HEK293 (cell line): ENCODE measurements around the gene TMEM51.

Experiments used
- CTCF ChIP-seq: fragments of 450-650 bp; formaldehyde crosslinking; IDR thresholded peaks from 2 replicates; pipeline ENCODE4 v1.5.1; 2016; ENCODE audit warnings: missing biosample characterization, missing genetic modification characterization
- KLF7 ChIP-seq: fragments of 450-650 bp; formaldehyde crosslinking; IDR thresholded peaks from 2 replicates; pipeline ENCODE4 v1.5.1; 2016; ENCODE audit warnings: missing biosample characterization, missing genetic modification characterization, borderline replicate concordance
- PRDM10 ChIP-seq: fragments of 450-650 bp; formaldehyde crosslinking; IDR thresholded peaks from 2 replicates; pipeline ENCODE4 v1.5.1; 2016; ENCODE audit warnings: missing biosample characterization, missing genetic modification characterization
- YY1 ChIP-seq: fragments of 450-650 bp; formaldehyde crosslinking; IDR thresholded peaks from 2 replicates; pipeline ENCODE4 v1.5.1; 2018; ENCODE audit warnings: missing biosample characterization, missing genetic modification characterization
- ZBTB7A ChIP-seq: fragments of 450-650 bp; formaldehyde crosslinking; IDR thresholded peaks from 2 replicates; pipeline ENCODE4 v1.5.1; 2016; ENCODE audit warnings: low read depth, missing biosample characterization, missing genetic modification characterization
- ZIC2 ChIP-seq: fragments of 450-650 bp; formaldehyde crosslinking; IDR thresholded peaks from 2 replicates; pipeline ENCODE4 v1.5.1; 2016; ENCODE audit warnings: missing biosample characterization, missing genetic modification characterization
- ZNF174 ChIP-seq: fragments of 450-650 bp; formaldehyde crosslinking; IDR thresholded peaks from 2 replicates; pipeline ENCODE4 v1.5.0; 2017; ENCODE audit warnings: missing biosample characterization, mild to moderate bottlenecking, missing genetic modification characterization
- ZNF274 ChIP-seq, 2 experiments: fragments of 200-500 bp in 1 of 2; fragments of 450-650 bp in 1 of 2; sonication (Bioruptor generic) in 1 of 2; formaldehyde crosslinking in 1 of 2; IDR thresholded peaks; 2 replicates each; pipeline versions ENCODE4 v1.5.1 to v1.6.1; 2014 to 2016; ENCODE audit warnings: borderline replicate concordance in 1 of 2, inconsistent platforms in 1 of 2, low read length in 1 of 2, missing biosample characterization in 1 of 2, missing genetic modification characterization in 1 of 2
- ZNF416 ChIP-seq: fragments of 450-650 bp; formaldehyde crosslinking; IDR thresholded peaks from 2 replicates; pipeline ENCODE4 v1.5.1; 2016; ENCODE audit warnings: missing biosample characterization, missing genetic modification characterization
- ZNF449 ChIP-seq: fragments of 450-650 bp; formaldehyde crosslinking; IDR thresholded peaks from 2 replicates; pipeline ENCODE4 v1.5.1; 2017; ENCODE audit warnings: missing biosample characterization, mild to moderate bottlenecking, missing genetic modification characterization, moderate library complexity
- ZNF670 ChIP-seq: fragments of 450-650 bp; formaldehyde crosslinking; IDR thresholded peaks from 2 replicates; pipeline ENCODE4 v1.5.1; 2016; ENCODE audit warnings: missing biosample characterization, missing genetic modification characterization, low read depth
- ZSCAN18 ChIP-seq: fragments of 450-650 bp; formaldehyde crosslinking; IDR thresholded peaks from 2 replicates; pipeline ENCODE4 v1.5.1; 2016; ENCODE audit warnings: missing biosample characterization, missing genetic modification characterization

- TF ChIP-seq KLF7 (tag by site-specific recombination) (no peak), ZNF449 (tag by site-specific recombination) (no peak), ZNF416 (tag by site-specific recombination) (no peak), ZSCAN18 (tag by site-specific recombination) (no peak), YY1 (no peak), ZBTB7A (tag by site-specific recombination) (no peak), CTCF (tag by site-specific recombination) (no peak), PRDM10 (tag by site-specific recombination) (no peak), ZNF174 (no peak), ZNF670 (tag by site-specific recombination) (no peak), ZIC2 (tag by site-specific recombination) (no peak), ZNF274 (IDR thresholded peaks at IDR 0.05; ENCODE audit: low read length) (no peak), ZNF274 (tag by site-specific recombination; IDR thresholded peaks at IDR 0.05; ENCODE audit: borderline replicate concordance) (no peak)
Measured at GRCh38 chr1:15176898-15177665, 23.5 kb downstream of the TMEM51 start.
